SH-SY5Y (cell line): Measurements from ENCODE around the gene GAB2.

ENCODE experiments used
- GATA2 ChIP-seq: IDR thresholded peaks from 2 replicates; pipeline ENCODE4 v1.6.1; 2011; ENCODE audit warnings: mild to moderate bottlenecking, low read depth, low read length
- GATA3 ChIP-seq: IDR thresholded peaks from 2 replicates; pipeline ENCODE4 v1.6.1; 2011; ENCODE audit warnings: low read depth, mild to moderate bottlenecking, low read length, moderate library complexity

- no peak for TF ChIP-seq GATA3
- no peak for TF ChIP-seq GATA2
Measured at GRCh38 chr11:78262691-78263090, 154.9 kb downstream of the GAB2 start.
